Measurements from ENCODE around the gene BNIP3.

- TF ChIP-seq CTCF (IDR thresholded peaks at IDR 0.05) (no peak), POLR2A (IDR thresholded peaks at IDR 0.05) (no peak)
Observed at GRCh38 chr10:131993275-131993674, 11.6 kb upstream of the BNIP3 start.

All from testis (tissue), 2 donors.